ENCODE results near the gene ABCD3. TPM values are rescaled to one million over a fixed set of nuclear protein-coding genes. Genes with fewer than 3 reads are reported as not detected.

Gene ABCD3
- total RNA-seq, 3 donors from 2014 or later (not counting 1 experiment from before 2014, with no cell fraction given): 22.3 to 29.5 (median 27.6) TPM

DNA sequence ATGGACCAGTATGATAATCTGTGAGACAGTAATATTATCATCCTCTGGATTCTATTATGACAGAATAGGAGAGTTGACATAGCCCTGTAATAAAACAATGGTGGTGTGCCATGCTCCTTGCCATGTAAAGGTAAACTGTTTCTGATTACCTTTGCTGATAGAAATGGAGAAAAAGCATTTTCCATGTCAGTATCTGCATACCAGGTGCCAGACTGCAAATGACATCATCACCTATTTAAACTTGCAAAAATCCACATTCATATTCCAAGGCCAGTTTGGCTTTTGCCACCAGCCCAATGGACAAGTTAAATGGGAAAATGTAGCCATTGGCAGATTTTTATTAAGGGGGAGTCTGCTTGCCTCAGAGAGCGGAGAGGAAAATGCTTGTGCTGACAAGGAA is 23.9 kb upstream of the ABCD3 start:
- Histone ChIP-seq H3K36me3 (ENCODE audit: control insufficient read depth, insufficient read depth, low read length) (no peaks in the 10 kb centered on the region), H3K4me3 (ENCODE audit: low read length) (no peak overlapping the region), H3K27me3 (ENCODE audit: control insufficient read depth, insufficient read depth, low read length) (no peaks in the 10 kb centered on the region), H3K9me3 (ENCODE audit: control insufficient read depth, insufficient read depth, low read length) (no peaks in the 10 kb centered on the region), H3K4me1 (ENCODE audit: control insufficient read depth, insufficient read depth, low read length) (no peaks in the 10 kb centered on the region), H3K27ac (ENCODE audit: low read length) (no peak overlapping the region)
- no peak for DNase-seq
- intact Hi-C loops (cut with micrococcal nuclease): no loop called here
- H3K27me3 Mint-ChIP-seq (ENCODE audit: low read depth in 2 of 2): peaks cover 16 to 23% of the 10 kb centered on the region in 2 donors
- no peak overlapping the region for H3K27ac Mint-ChIP-seq
- no peaks in the 10 kb centered on the region for H3K4me1 Mint-ChIP-seq
- ATAC-seq: no peak
- 95% methylated on average over 1 of the region's 1 CpG for WGBS (ENCODE audit: insufficient coverage)
- TF ChIP-seq, protein P1, sequence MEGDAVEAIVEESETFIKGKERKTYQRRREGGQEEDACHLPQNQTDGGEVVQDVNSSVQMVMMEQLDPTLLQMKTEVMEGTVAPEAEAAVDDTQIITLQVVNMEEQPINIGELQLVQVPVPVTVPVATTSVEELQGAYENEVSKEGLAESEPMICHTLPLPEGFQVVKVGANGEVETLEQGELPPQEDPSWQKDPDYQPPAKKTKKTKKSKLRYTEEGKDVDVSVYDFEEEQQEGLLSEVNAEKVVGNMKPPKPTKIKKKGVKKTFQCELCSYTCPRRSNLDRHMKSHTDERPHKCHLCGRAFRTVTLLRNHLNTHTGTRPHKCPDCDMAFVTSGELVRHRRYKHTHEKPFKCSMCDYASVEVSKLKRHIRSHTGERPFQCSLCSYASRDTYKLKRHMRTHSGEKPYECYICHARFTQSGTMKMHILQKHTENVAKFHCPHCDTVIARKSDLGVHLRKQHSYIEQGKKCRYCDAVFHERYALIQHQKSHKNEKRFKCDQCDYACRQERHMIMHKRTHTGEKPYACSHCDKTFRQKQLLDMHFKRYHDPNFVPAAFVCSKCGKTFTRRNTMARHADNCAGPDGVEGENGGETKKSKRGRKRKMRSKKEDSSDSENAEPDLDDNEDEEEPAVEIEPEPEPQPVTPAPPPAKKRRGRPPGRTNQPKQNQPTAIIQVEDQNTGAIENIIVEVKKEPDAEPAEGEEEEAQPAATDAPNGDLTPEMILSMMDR (IDR thresholded peaks at IDR 0.05): no peak
- H3K36me3 Mint-ChIP-seq: no peaks in the 10 kb centered on the region
- H3K9me3 Mint-ChIP-seq: no peaks in the 10 kb centered on the region
- H3K4me3 Mint-ChIP-seq: no peak overlapping the region

DNA sequence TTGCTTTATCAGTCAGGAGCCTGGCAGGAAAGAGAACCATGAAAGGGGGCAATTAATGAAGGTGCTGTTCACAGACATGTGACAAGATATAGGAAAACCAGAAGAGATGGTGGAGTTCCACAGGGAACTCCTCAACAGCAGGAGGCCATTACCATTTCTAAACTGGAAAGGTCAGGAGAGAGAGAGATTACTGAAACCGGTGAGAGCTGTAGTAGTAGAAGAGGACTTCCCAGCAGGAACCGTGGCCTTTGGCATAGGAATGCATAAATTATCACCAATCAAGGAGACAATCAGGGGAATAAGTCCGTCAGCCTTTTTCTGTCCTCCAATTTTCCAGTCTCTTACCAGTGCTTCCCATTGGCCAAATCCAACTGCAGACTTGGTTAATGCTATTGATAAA is 23.0 kb upstream of the ABCD3 start:
- no peak overlapping the region for H3K27ac Mint-ChIP-seq
- no peaks in the 10 kb centered on the region for H3K36me3 ChIP-seq (ENCODE audit: control insufficient read depth, insufficient read depth, low read length)
- intact Hi-C loops (cut with micrococcal nuclease): no loop called here
- TF ChIP-seq, protein P1 (IDR thresholded peaks at IDR 0.05): no peak
- no peak for DNase-seq
- no peak overlapping the region for H3K4me3 Mint-ChIP-seq
- H3K4me3 ChIP-seq (ENCODE audit: low read length): no peak overlapping the region
- H3K9me3 Mint-ChIP-seq: no peaks in the 10 kb centered on the region
- H3K36me3 Mint-ChIP-seq: no peaks in the 10 kb centered on the region
- H3K4me1 ChIP-seq (ENCODE audit: control insufficient read depth, insufficient read depth, low read length): no peaks in the 10 kb centered on the region
- 86% methylated on average over 3 of the region's 3 CpGs for WGBS (ENCODE audit: insufficient coverage)
- ATAC-seq: no peak
- H3K27me3 ChIP-seq (ENCODE audit: control insufficient read depth, insufficient read depth, low read length): no peaks in the 10 kb centered on the region
- peaks cover 19 to 33% of the 10 kb centered on the region in 2 donors for H3K27me3 Mint-ChIP-seq (ENCODE audit: low read depth in 2 of 2)
- no peak overlapping the region for H3K27ac ChIP-seq (ENCODE audit: low read length)
- no peaks in the 10 kb centered on the region for H3K4me1 Mint-ChIP-seq
- H3K9me3 ChIP-seq (ENCODE audit: control insufficient read depth, insufficient read depth, low read length): no peaks in the 10 kb centered on the region

DNA sequence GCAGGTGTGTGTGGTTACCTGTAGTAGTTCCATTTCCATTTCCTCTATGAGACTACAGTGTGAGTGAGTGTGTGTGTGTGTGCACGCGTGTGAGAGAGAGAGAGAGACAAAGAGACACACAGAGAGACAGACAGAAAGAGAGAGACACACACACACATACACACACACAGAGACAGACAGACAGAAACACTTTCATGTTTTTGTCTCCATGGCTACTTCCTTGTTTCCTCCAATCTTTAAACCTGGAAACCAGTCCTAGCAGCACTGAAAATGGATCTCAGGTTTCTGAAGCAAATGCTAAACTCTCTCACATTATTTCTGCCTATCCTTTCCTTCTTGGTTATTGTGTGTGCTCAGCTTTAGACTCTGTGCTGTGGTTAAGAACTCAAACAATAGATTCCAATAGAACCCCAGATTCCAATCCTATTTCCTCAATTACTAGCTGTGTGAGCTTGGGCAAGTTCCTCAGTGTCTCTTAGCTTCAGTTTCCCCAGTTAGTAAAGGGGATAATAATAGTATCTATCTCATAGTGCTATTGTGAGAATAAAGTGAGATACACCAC is 22.4 kb upstream of the ABCD3 start:
- H3K9me3 Mint-ChIP-seq: no peaks in the 10 kb centered on the region
- no peak overlapping the region for H3K4me3 Mint-ChIP-seq
- H3K36me3 Mint-ChIP-seq: no peaks in the 10 kb centered on the region
- H3K27ac Mint-ChIP-seq: no peak overlapping the region
- ATAC-seq: no peak
- no CpG with 5 or more reads among the region's 2 CpGs for WGBS (ENCODE audit: insufficient coverage)
- H3K27ac ChIP-seq (ENCODE audit: low read length): no peak overlapping the region
- H3K4me1 ChIP-seq (ENCODE audit: control insufficient read depth, insufficient read depth, low read length): no peaks in the 10 kb centered on the region
- H3K9me3 ChIP-seq (ENCODE audit: control insufficient read depth, insufficient read depth, low read length): no peaks in the 10 kb centered on the region
- H3K27me3 ChIP-seq (ENCODE audit: control insufficient read depth, insufficient read depth, low read length): no peaks in the 10 kb centered on the region
- no peak for DNase-seq
- H3K4me1 Mint-ChIP-seq: no peaks in the 10 kb centered on the region
- intact Hi-C loops (cut with micrococcal nuclease): no loop called here
- TF ChIP-seq, protein P1 (IDR thresholded peaks at IDR 0.05): no peak
- H3K27me3 Mint-ChIP-seq (ENCODE audit: low read depth in 2 of 2): peaks cover 19 to 34% of the 10 kb centered on the region in 2 donors
- H3K36me3 ChIP-seq (ENCODE audit: control insufficient read depth, insufficient read depth, low read length): no peaks in the 10 kb centered on the region
- no peak overlapping the region for H3K4me3 ChIP-seq (ENCODE audit: low read length)

DNA sequence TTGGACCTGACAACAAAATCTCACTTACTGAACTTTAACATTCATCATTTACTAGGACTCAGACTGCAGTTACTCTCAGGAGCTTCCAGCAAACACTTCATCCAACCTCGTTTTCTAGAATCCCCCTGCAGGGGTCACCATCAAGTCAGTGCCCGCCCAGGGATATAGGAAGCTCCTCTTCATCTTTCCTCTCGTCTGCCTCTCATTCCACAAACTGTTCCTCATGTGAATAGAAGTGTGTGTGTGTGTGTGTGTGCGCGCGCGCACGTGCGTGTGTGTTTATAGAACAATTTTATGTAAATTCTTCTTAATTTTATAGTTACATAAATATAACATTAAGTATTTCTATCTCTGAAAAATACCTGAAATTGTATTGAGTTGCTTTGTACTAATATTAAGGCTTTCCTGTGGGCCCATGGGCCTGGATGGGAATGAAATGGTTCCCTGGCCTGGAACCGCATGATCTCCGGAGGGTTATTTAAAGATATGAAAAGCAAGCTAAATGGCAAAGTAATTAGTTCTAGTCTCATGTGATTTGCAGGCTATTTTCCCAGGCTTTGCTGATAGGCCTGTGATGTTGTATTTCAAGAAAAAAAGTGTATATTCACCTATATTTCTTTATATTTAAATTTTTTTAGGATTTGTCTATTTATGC is 21.7 kb upstream of the ABCD3 start:
- no peaks in the 10 kb centered on the region for H3K4me1 ChIP-seq (ENCODE audit: control insufficient read depth, insufficient read depth, low read length)
- H3K9me3 ChIP-seq (ENCODE audit: control insufficient read depth, insufficient read depth, low read length): no peaks in the 10 kb centered on the region
- H3K27ac ChIP-seq (ENCODE audit: low read length): no peak overlapping the region
- 85% methylated on average over 4 of the region's 11 CpGs for WGBS (ENCODE audit: insufficient coverage)
- no peaks in the 10 kb centered on the region for H3K36me3 ChIP-seq (ENCODE audit: control insufficient read depth, insufficient read depth, low read length)
- no peaks in the 10 kb centered on the region for H3K27me3 ChIP-seq (ENCODE audit: control insufficient read depth, insufficient read depth, low read length)
- Mint-ChIP-seq H3K27ac (no peak overlapping the region), H3K9me3 (no peaks in the 10 kb centered on the region), H3K4me3 (no peak overlapping the region), H3K27me3 (ENCODE audit: low read depth in 2 of 2) (peaks cover 17 to 34% of the 10 kb centered on the region in 2 donors), H3K4me1 (no peaks in the 10 kb centered on the region), H3K36me3 (no peaks in the 10 kb centered on the region)
- no peak overlapping the region for H3K4me3 ChIP-seq (ENCODE audit: low read length)
- TF ChIP-seq, protein P1 (IDR thresholded peaks at IDR 0.05): no peak
- intact Hi-C loops (cut with micrococcal nuclease): no loop called here
- ATAC-seq (no peak), DNase-seq (no peak)

All from natural killer cell (primary cell).